Vagina (tissue), 2 donors: ENCODE data around the gene RFTN1. TPM values are rescaled to one million over a fixed set of nuclear protein-coding genes. Genes with fewer than 3 reads are reported as not detected.

Source experiments
- DNase-seq, 2 donors: peaks; one replicate each; pipeline ENCODE4 v3.0.0-alpha.2; 2017; ENCODE audit errors: extremely low spot score in 2 of 2
- H3K27ac ChIP-seq: fragments of 200-600 bp; sonication (generic); one replicate; pipeline ENCODE4 v1.5.1; 2019
- H3K27me3 ChIP-seq: fragments of 200-600 bp; sonication (generic); one replicate; pipeline ENCODE4 v1.5.1; 2019
- H3K36me3 ChIP-seq, 2 donors: fragments of 200-600 bp; sonication (generic); one replicate each; pipeline ENCODE4 v1.5.1; 2017 to 2019
- H3K4me1 ChIP-seq: fragments of 200-600 bp; sonication (generic); one replicate; pipeline ENCODE4 v1.5.1; 2019
- H3K4me3 ChIP-seq, 2 donors: fragments of 200-600 bp; sonication (generic); 1 replicate in 1 of 2; 2 replicates in 1 of 2; pipeline ENCODE4 v1.5.1; 2016 to 2019
- H3K9me3 ChIP-seq: fragments of 200-600 bp; sonication (generic); one replicate; pipeline ENCODE4 v1.5.1; 2019
- CTCF ChIP-seq, 3 experiments: fragments of 450-650 bp in 2 of 3; fragments of 200-600 bp in 1 of 3; sonication (generic) in 1 of 3; IDR thresholded peaks; one replicate each; pipeline ENCODE4 v1.5.1; 2017 to 2019; ENCODE audit warnings: antibody characterized with exemption in 3 of 3, mild to moderate bottlenecking in 2 of 3, moderate library complexity in 2 of 3
- POLR2A ChIP-seq, 2 donors: fragments of 450-650 bp; IDR thresholded peaks; one replicate each; pipeline ENCODE4 v1.6.1; 2017; ENCODE audit warnings: antibody characterized with exemption in 2 of 2, mild to moderate bottlenecking in 2 of 2, moderate library complexity in 2 of 2
- POLR2AphosphoS5 ChIP-seq, 2 donors: sonication (generic); formaldehyde crosslinking; IDR thresholded peaks; one replicate each; pipeline ENCODE4 v1.9.0; 2017; ENCODE audit warnings: antibody characterized with exemption in 2 of 2, mild to moderate bottlenecking in 2 of 2, low read depth in 1 of 2; ENCODE audit not compliant: insufficient read depth in 1 of 2
- intact Hi-C: fragments of 100-400 bp; cut with DNase I; formaldehyde crosslinking; loops from one replicate; pipeline ENCODE4 v1.15.1; 2023
- total RNA-seq: library from RNA; depleted of rRNA; stranded (reverse); fragments of >200 nt; gene quantifications from one replicate; pipeline ENCODE4 v1.2.3, GENCODE V29; 2016

The RFTN1 gene
- total RNA-seq, 1 donor from 2014 or later, result 47.4 TPM

- no peak overlapping the region for H3K4me3 ChIP-seq
- TF ChIP-seq POLR2AphosphoS5 (IDR thresholded peaks at IDR 0.05; ENCODE audit: insufficient read depth in 1 of 2, low read depth in 1 of 2) (no peak), POLR2A (IDR thresholded peaks at IDR 0.05) (no peak), CTCF (IDR thresholded peaks at IDR 0.05) (no peak)
- H3K9me3 ChIP-seq, result peaks cover 8% of the 10 kb centered on the region
- H3K4me1 ChIP-seq, result no peaks in the 10 kb centered on the region
- DNase-seq, result no peak
- intact Hi-C loops, result no loop called here
- H3K27me3 ChIP-seq, result no peaks in the 10 kb centered on the region
- H3K36me3 ChIP-seq, result peaks cover 0 to 4% of the 10 kb centered on the region in 2 donors
- no peak overlapping the region for H3K27ac ChIP-seq
These were observed 42.9 kb downstream of the RFTN1 start for GRCh38 chr3:16470590-16470989.

- H3K4me3 ChIP-seq, result no peak overlapping the region
- TF ChIP-seq CTCF (IDR thresholded peaks at IDR 0.05) (no peak), POLR2AphosphoS5 (IDR thresholded peaks at IDR 0.05; ENCODE audit: insufficient read depth in 1 of 2, low read depth in 1 of 2) (peak in 1 of 2 donors; percentile 84), POLR2A (IDR thresholded peaks at IDR 0.05) (no peak)
- H3K9me3 ChIP-seq, result peaks cover 8% of the 10 kb centered on the region
- no peaks in the 10 kb centered on the region for H3K27me3 ChIP-seq
- DNase-seq, result peak in 1 of 2 donors; percentile 37
- peaks cover 0 to 4% of the 10 kb centered on the region in 2 donors for H3K36me3 ChIP-seq
- H3K4me1 ChIP-seq, result no peaks in the 10 kb centered on the region
- no peak overlapping the region for H3K27ac ChIP-seq
- intact Hi-C loops, result no loop called here
These were observed 45.0 kb downstream of the RFTN1 start for GRCh38 chr3:16468336-16469098.

DNA sequence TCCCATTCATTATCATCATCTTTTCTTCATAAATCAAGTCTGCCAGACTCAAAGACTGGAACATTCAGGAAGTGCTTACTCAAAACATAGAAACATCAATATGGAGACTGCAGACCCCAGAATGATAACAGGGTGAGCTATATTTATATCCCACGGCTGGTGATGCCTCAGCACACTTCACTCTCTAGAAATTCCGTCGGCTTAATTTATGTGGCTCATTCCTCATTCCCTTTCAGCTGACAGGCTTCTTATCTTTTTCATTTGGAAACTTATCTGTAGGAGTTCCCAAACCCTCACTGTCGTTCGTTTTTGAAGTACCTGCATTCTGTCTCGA is 45.5 kb downstream of the RFTN1 start:
- H3K27ac ChIP-seq, result no peak overlapping the region
- DNase-seq, result no peak
- no peaks in the 10 kb centered on the region for H3K27me3 ChIP-seq
- intact Hi-C loops, result no loop called here
- peaks cover 8% of the 10 kb centered on the region for H3K9me3 ChIP-seq
- TF ChIP-seq POLR2A (IDR thresholded peaks at IDR 0.05) (no peak), POLR2AphosphoS5 (IDR thresholded peaks at IDR 0.05; ENCODE audit: insufficient read depth in 1 of 2, low read depth in 1 of 2) (no peak)
- no peaks in the 10 kb centered on the region for H3K4me1 ChIP-seq
- H3K4me3 ChIP-seq, result no peak overlapping the region
- H3K36me3 ChIP-seq, result peaks cover 0 to 4% of the 10 kb centered on the region in 2 donors

- peaks cover 8% of the 10 kb centered on the region for H3K9me3 ChIP-seq
These were observed 46.1 kb downstream of the RFTN1 start for GRCh38 chr3:16467393-16467792.

GRCh38 chr3:16466822-16467221 is 46.7 kb downstream of the RFTN1 start:
- Histone ChIP-seq H3K36me3 (peaks cover 0 to 4% of the 10 kb centered on the region in 2 donors), H3K27me3 (no peaks in the 10 kb centered on the region), H3K9me3 (peaks cover 8% of the 10 kb centered on the region), H3K27ac (no peak overlapping the region), H3K4me1 (no peaks in the 10 kb centered on the region), H3K4me3 (no peak overlapping the region)
- intact Hi-C loops, result no loop called here
- no peak for DNase-seq
- TF ChIP-seq POLR2A (IDR thresholded peaks at IDR 0.05), result no peak
- no peak for TF ChIP-seq POLR2AphosphoS5 (IDR thresholded peaks at IDR 0.05; ENCODE audit: insufficient read depth in 1 of 2, low read depth in 1 of 2)
- TF ChIP-seq CTCF (IDR thresholded peaks at IDR 0.05), result no peak

More at GRCh38 chr3:16467393-16467792, 46.1 kb downstream of the RFTN1 start:
- TF ChIP-seq POLR2A (IDR thresholded peaks at IDR 0.05), result no peak
- no peak for TF ChIP-seq CTCF (IDR thresholded peaks at IDR 0.05)
- TF ChIP-seq POLR2AphosphoS5 (IDR thresholded peaks at IDR 0.05; ENCODE audit: insufficient read depth in 1 of 2, low read depth in 1 of 2), result no peak
- Histone ChIP-seq H3K27ac (no peak overlapping the region), H3K27me3 (no peaks in the 10 kb centered on the region), H3K36me3 (peaks cover 0 to 4% of the 10 kb centered on the region in 2 donors), H3K4me1 (no peaks in the 10 kb centered on the region), H3K4me3 (no peak overlapping the region)
- intact Hi-C loops, result no loop called here
- no peak for DNase-seq
